Hepatocyte (in vitro differentiated cells): ENCODE results near the gene MARK2.

Experiments used
- EZH2phosphoT487 ChIP-seq: fragments of 200-600 bp; sonication (generic); IDR thresholded peaks from one replicate; pipeline ENCODE4 v1.6.1; 2018; ENCODE audit warnings: antibody characterized with exemption, mild to moderate bottlenecking, low read depth, moderate library complexity; ENCODE audit not compliant: unreplicated experiment, severe bottlenecking
- TF ChIP-seq, protein P1 (sequence below): fragments of 200-600 bp; sonication (generic); IDR thresholded peaks from 2 replicates; pipeline ENCODE4 v1.5.1; 2016; ENCODE audit warnings: antibody characterized with exemption, mild to moderate bottlenecking; ENCODE audit not compliant: poor library complexity

DNA sequence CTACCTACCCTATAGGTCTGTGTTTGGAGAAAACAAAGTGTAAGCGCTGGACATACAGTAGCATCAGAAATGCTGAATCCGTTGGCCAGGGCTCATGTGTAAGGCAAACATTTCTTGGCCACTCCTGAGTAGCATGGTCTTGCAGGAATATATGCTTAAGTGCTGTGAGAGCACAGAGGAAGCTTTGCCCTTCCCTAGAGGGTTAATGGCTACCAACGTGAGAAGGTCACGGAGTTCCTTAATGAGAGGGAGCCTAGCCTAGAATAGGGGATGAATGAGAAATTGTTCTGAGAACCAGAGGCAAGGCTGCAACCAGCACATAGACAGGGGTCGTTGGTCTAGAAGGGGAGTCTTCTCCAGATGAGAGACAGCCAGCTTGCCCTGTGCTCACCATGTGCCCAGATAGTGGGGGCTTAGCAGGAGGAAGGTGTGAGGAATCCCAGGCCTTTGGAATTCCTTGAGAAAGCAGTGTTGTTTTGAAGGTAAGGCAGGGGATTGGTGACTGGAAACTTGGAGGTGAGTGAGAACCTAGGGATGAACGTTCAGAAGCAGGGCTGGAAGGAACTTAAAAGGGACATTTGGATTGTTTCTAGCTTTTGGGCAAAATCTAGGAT lies 48.6 kb downstream of the MARK2 start:
- TF ChIP-seq, protein P1, sequence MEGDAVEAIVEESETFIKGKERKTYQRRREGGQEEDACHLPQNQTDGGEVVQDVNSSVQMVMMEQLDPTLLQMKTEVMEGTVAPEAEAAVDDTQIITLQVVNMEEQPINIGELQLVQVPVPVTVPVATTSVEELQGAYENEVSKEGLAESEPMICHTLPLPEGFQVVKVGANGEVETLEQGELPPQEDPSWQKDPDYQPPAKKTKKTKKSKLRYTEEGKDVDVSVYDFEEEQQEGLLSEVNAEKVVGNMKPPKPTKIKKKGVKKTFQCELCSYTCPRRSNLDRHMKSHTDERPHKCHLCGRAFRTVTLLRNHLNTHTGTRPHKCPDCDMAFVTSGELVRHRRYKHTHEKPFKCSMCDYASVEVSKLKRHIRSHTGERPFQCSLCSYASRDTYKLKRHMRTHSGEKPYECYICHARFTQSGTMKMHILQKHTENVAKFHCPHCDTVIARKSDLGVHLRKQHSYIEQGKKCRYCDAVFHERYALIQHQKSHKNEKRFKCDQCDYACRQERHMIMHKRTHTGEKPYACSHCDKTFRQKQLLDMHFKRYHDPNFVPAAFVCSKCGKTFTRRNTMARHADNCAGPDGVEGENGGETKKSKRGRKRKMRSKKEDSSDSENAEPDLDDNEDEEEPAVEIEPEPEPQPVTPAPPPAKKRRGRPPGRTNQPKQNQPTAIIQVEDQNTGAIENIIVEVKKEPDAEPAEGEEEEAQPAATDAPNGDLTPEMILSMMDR: no peak
- TF ChIP-seq EZH2phosphoT487: no peak
